Breast epithelium (tissue), 3 donors: Measurements from ENCODE around the gene CIB4.

Experiments
- POLR2AphosphoS5 ChIP-seq, 3 donors: sonication (generic); formaldehyde crosslinking; IDR thresholded peaks; one replicate each; pipeline ENCODE4 v1.6.1; 2017; ENCODE audit warnings: antibody characterized with exemption in 3 of 3
- TF ChIP-seq, protein P1 (sequence below), 3 donors: fragments of 450-650 bp; IDR thresholded peaks; one replicate each; pipeline ENCODE4 v1.5.1; 2016 to 2017; ENCODE audit warnings: antibody characterized with exemption in 3 of 3, mild to moderate bottlenecking in 3 of 3, moderate library complexity in 3 of 3

DNA sequence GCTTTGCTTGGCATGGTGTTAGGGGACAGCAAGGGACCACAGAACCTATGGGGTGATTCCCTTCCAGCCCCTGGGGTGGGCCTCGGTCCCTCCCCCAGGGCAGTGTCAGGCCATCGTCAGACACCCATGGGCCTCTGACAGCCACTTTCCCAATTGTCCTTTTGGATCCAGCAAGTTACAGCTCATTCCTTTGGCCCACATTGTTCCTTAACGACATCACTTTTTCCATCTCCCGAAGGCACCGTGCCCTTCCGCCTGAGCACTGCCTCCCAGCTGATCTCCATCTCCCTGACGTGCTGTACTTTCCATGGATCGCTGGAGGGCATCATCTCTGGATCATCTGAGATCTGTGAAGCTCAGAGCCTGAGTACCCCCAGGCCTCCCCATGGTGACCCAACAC, 41.0 kb upstream of the CIB4 start:
- TF ChIP-seq, protein P1, sequence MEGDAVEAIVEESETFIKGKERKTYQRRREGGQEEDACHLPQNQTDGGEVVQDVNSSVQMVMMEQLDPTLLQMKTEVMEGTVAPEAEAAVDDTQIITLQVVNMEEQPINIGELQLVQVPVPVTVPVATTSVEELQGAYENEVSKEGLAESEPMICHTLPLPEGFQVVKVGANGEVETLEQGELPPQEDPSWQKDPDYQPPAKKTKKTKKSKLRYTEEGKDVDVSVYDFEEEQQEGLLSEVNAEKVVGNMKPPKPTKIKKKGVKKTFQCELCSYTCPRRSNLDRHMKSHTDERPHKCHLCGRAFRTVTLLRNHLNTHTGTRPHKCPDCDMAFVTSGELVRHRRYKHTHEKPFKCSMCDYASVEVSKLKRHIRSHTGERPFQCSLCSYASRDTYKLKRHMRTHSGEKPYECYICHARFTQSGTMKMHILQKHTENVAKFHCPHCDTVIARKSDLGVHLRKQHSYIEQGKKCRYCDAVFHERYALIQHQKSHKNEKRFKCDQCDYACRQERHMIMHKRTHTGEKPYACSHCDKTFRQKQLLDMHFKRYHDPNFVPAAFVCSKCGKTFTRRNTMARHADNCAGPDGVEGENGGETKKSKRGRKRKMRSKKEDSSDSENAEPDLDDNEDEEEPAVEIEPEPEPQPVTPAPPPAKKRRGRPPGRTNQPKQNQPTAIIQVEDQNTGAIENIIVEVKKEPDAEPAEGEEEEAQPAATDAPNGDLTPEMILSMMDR (IDR thresholded peaks at IDR 0.05) = no peak
- TF ChIP-seq POLR2AphosphoS5 (IDR thresholded peaks at IDR 0.05) = no peak
